ENCODE data around the gene TSPAN1.
A peak's percentile ranks its signal among the peaks of the same experiment; 100 is the strongest.

The TSPAN1 gene

GRCh38 chr1:46158312-46159281 lies 16.3 kb upstream of the TSPAN1 start:
- DNase-seq = no peak
- in situ Hi-C loops (cut with MboI; ENCODE audit: low pct_unique_long_range_greater_than_20kb, low sequenced_read_pairs) = no loop called here

DNA sequence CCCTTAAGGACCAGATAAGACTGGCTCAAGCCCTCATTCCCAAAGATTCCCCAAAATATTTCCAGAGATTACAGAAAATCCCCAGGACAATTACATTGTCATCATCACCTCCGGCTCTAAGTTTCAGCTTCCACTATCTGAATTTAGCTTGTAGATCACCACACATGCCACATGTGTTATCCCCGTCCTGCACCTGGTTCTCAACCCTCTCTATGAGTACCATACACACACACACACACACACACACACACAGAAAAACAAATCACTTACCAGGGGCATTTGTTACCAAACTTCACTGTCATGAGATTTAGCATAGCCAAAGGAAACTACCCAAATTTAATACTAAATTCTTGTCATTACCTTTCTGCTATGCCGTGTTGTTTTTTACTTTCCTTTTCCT lies 15.4 kb upstream of the TSPAN1 start:
- in situ Hi-C loops (cut with MboI; ENCODE audit: low pct_unique_long_range_greater_than_20kb, low sequenced_read_pairs) = no loop called here
- DNase-seq = no peak

DNA sequence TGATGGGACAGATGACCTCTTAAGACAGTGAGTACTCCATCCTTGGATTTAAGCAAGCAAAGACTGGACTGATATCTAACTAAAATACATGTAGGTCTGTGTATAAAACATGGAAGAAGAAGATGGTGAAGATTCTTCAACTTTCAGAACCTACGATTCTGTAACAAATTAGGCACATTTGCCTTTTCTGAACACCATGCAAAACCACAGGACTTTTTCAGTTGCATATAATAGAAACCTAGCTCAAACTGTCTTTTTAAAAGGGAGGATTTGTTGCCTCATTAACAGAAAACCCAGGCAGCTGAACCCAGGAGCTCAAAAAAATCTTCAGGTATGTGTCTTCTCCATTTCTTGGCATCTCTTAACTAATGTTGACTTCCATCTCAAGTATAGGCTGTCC lies 14.7 kb upstream of the TSPAN1 start:
- no peak for DNase-seq
- in situ Hi-C loops (cut with MboI; ENCODE audit: low pct_unique_long_range_greater_than_20kb, low sequenced_read_pairs) = no loop called here

GRCh38 chr1:46166521-46167462 lies 8.1 kb upstream of the TSPAN1 start:
- in situ Hi-C loops (cut with MboI; ENCODE audit: low pct_unique_long_range_greater_than_20kb, low sequenced_read_pairs) = no loop called here
- no peak for DNase-seq

- in situ Hi-C loops (cut with MboI; ENCODE audit: low pct_unique_long_range_greater_than_20kb, low sequenced_read_pairs) = no loop called here
- DNase-seq = no peak
Observed at GRCh38 chr1:46168477-46168876, 6.4 kb upstream of the TSPAN1 start.

GRCh38 chr1:46169811-46170454 lies 5.0 kb upstream of the TSPAN1 start:
- in situ Hi-C loops (cut with MboI; ENCODE audit: low pct_unique_long_range_greater_than_20kb, low sequenced_read_pairs) = no loop called here
- DNase-seq = no peak

- in situ Hi-C loops (cut with MboI; ENCODE audit: low pct_unique_long_range_greater_than_20kb, low sequenced_read_pairs) = no loop called here
- no peak for DNase-seq
Observed at GRCh38 chr1:46171351-46171750, 3.5 kb upstream of the TSPAN1 start.

DNA sequence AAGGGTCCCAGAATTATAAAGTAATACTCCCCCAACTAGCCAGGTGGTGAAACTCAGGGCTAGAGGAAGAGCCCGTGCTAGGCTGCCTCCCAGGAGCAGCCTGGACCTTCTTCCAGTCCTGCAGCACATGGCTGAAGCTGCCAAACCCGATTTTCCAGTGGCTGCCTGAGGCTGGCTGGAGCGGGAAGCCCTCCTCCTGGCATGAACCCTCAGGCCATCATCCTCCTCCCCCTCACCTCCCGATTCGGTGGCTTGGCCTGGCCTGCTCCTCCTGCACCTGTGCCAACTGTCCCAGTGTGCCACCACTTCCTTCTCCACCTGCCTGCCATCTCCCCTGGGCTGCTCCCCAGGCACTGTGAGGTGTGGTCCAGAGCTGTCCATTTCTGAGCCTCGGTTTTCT lies 3.0 kb upstream of the TSPAN1 start:
- DNase-seq = no peak
- in situ Hi-C loops (cut with MboI; ENCODE audit: low pct_unique_long_range_greater_than_20kb, low sequenced_read_pairs) = no loop called here

GRCh38 chr1:46172321-46172720 lies 2.6 kb upstream of the TSPAN1 start:
- in situ Hi-C loops (cut with MboI; ENCODE audit: low pct_unique_long_range_greater_than_20kb, low sequenced_read_pairs) = no loop called here

GRCh38 chr1:46173361-46173856 lies 1.5 kb upstream of the TSPAN1 start:
- in situ Hi-C loops (cut with MboI; ENCODE audit: low pct_unique_long_range_greater_than_20kb, low sequenced_read_pairs) = no loop called here
- no peak for DNase-seq

More at GRCh38 chr1:46172321-46172720, 2.6 kb upstream of the TSPAN1 start:
- no peak for DNase-seq

- no peak for DNase-seq
- in situ Hi-C loops (cut with MboI; ENCODE audit: low pct_unique_long_range_greater_than_20kb, low sequenced_read_pairs) = no loop called here
Observed at GRCh38 chr1:46175243-46175642, 356 bp downstream of the TSPAN1 start.

DNA sequence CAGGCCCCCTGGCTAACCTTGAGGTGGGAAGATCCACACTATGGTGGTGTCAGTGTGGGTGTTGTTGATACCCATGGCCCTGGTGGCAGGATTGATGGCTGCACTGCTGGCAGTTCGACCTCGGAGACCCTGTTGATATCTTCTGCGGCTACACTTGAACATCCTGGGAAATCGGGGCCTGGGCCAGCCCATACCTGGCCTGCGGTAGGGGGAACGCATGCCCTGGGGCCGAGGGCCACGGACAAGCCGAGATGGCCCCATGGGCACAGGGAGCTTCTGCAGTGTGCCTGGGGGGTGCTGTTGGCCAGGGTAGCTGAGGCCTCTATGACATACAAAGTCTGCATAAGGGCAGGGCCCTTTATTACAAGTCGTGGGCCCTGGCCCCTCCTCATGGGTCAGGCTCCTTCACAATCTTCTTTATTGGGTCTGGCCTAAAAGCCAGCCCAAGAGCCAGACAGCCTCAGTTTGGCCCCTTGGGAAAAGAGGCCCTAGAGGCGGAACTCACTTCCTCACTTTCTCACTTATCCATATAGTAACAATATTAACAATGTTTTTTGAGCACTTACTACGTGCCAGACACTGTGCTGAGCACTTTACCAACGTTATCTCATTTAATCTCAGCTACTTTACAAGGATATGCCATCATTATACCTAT lies 1.5 kb downstream of the TSPAN1 start, which contains the start of gene P3R3URF:
Gene P3R3URF (minus strand): TSS at position 278 of the 655 bp plus-strand sequence. CDS start 17 bp downstream, at position 261.
- DNase-seq = no peak
- in situ Hi-C loops (cut with MboI; ENCODE audit: low pct_unique_long_range_greater_than_20kb, low sequenced_read_pairs) = no loop called here

DNA sequence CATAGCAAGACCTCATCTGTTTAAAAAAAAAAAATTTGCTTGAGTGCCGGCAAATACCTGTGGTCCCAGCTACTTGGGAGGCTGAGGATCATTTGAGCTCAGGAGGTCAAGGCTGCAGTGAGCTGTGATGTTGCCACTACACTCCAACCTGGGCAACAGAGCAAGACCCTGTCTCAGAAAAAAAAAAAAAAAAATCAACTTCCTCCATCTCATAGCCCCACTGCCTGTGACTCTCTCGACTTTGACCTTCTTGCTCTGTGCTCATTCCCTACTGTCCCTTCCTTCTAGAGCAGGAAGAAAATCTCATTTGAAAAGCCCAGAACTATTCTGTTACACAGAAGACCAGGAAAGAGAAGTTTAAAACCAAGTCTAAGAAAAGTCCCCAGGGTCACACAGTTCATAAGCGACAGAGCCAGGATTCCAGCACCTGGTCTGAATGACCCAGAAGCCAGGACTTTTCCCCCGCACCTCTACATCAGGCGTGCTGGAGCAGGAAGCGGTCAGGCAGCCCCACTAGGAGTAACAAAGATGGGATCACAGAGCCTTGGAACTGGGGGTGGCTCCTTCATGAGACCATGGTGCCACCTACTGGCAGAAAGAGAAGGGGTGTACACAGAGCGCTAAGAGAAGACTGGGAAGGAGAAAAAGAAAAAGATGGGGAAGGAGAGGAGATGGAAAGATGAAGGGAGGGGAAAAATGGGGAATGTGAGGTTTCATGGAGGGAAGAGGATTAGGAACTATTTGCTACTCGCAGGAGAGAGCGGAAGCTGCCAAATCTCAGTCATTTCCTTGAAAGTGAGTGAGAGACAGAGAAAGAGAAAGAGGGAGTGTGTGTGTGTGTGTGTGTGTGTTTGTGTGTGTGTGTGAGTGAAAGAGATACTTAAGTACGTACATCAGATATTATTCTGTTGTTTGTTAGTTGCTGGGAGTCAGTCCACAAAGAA lies 4.5 kb downstream of the TSPAN1 start:
- peak; percentile 81 for DNase-seq
- in situ Hi-C loops (cut with MboI; ENCODE audit: low pct_unique_long_range_greater_than_20kb, low sequenced_read_pairs) = loop anchor here (10.0 kb wide), 1 partner anchor 145 kb away; no protein-coding TSS in a partner anchor

DNA sequence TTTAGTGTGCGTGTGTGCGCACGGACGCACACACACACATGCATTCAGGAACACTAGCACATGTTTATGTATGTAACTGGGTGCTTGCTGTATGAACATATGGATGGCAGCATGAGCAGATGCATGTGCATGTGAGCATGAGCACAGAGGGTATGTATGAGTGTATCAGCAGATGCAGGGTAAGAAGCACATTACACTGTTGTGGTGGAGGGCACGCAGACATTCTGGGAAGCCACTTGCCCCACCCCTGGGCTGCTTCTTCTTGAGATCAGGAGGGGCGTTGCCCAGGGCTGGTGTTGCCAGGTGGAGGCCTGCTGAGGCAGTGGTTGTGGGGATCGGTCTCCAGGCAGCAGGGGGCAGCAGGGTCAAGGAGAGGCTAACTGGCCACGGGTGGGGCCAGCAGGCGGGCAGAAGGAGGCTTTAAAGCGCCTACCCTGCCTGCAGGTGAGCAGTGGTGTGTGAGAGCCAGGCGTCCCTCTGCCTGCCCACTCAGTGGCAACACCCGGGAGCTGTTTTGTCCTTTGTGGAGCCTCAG lies 5.3 kb downstream of the TSPAN1 start:
- in situ Hi-C loops (cut with MboI; ENCODE audit: low pct_unique_long_range_greater_than_20kb, low sequenced_read_pairs) = loop anchor here (10.0 kb wide), 1 partner anchor 145 kb away; no protein-coding TSS in a partner anchor

DNA sequence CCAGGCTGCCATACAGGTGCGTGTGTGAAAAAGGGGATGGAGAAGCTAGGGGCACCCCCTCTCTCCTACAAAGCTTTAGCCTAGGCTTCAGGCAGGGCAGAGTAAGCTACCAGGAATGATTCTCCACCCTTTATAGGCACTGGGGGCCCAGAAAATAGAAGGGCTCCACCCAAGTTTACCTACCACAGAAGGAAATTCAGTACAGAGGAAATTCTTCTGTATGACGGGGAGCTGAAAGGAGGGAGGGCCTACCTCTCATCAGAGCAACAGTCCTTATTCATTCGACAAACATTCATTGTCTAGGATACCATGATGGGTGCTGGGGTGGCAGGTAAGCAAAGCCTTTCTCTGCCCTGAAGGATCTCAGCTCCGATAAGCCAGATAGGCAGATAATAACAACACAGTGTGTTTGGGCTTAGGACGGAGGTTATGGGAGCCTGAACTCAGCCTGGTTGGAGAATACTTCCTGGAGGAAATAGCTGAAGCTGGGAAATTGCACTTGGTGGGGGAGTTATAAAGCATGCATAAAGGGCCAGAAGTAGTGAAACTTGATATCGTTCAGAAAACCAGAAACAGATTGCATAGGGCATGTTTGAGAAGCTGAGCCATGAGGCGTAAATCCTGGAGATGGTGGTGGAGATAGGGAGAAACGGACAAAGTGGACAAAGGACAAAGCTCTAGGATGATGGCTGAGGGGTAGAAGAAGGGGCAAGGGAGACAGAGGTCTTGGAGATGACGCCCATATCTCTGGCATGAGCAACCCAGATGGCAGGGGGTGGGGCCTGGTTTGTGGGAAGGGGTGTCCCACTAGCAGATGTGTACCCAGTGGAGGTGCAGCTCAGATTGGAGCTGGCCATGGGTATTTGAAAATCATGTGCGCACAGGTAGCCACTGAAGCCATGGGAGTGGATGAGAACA lies 6.7 kb downstream of the TSPAN1 start:
- in situ Hi-C loops (cut with MboI; ENCODE audit: low pct_unique_long_range_greater_than_20kb, low sequenced_read_pairs) = loop anchor here (10.0 kb wide), 1 partner anchor 147 kb away; no protein-coding TSS in a partner anchor
- DNase-seq = peak; percentile 23

More for the DNA sequence above, 5.3 kb downstream of the TSPAN1 start:
- peak; percentile 19 for DNase-seq

All from KBM-7 (cell line).